GM19395 (cell line): ENCODE data around the gene CEP43.
A peak's percentile ranks its signal among the peaks of the same experiment; 100 is the strongest.

Experiments used
- ATAC-seq: cut with Tn5 transposase; IDR thresholded peaks from one replicate; pipeline ENCODE4 v1.9.1; 2021; ENCODE audit warnings: mild to moderate bottlenecking, moderate library complexity; ENCODE audit not compliant: unreplicated experiment

The CEP43 gene

DNA sequence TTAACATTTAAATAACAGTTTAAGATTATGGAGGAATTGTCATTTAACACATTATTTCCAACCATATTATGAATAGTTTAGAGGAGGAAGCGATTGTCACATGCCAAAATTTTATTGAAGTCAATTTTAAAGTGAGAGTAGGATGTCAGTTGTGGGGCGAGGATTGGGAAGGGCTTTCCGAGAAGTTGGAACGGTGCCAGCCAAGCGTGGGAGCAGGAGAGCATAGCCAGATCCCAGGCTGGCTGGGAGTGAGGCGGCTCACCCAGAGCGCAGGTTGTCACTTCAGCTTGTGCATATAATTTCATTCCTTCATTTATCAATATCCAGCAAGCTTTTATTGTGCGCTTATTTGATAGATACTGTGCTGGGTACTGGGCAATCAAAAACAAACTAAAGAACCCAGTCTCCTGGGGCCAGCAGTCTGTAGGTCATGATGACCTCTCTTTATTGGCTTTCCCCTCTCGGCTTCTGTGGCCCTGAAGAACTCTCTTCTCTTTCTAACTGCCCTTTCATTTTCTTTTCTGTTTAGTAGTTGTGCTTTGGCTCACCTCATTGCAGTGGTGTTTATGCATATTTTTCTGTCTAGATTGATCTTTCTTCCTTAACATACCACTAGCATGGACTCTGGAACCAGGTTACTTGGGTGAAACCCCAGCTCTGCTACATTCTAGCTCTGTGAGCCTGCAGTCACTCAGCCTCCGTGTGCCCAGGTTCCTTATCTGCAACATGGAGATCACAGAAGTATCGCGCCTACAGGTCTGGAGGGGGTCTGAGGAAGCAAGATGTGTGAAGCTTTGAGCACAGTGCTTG, 6.4 kb downstream of the CEP43 start:
- no peak for ATAC-seq

DNA sequence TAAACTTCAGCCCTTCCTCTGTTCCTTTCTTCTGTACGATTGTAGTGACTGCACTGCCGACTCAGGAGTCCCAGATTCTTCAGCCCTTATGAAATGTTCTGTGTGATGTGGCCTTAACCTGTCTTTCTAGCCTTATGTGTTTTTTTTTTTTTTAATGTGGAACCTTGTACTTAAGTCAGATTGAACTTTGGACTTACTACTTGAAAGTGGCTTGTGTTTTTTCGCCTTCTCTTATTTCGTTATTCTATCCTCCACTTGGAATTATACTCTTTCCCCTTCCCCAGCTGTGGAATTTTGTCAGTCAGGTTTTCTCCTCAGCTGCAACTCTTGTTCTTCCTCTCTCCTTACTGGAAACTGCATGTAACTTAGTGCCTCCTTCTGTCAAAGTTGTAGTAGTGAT, 8.8 kb downstream of the CEP43 start:
- no peak for ATAC-seq

DNA sequence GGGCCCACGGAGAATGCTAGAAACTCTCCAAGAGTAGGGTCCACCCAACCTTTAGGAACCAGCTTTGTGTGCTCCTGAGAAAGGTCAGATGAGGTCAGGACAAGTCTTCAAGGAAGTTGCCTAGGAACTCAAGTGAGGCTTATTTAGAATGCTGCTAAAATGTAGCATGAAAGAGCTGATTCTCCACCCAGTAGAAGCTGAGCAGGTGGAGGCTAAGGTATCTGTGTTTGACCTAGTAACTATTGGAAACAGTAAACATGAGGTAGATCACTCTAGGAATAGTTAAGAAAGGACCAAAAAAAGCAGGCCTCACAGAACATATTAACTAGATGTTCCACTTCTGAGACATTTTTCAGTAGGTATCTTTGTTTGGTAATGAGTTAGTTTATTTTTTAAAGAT, 13.9 kb downstream of the CEP43 start:
- ATAC-seq = no peak

DNA sequence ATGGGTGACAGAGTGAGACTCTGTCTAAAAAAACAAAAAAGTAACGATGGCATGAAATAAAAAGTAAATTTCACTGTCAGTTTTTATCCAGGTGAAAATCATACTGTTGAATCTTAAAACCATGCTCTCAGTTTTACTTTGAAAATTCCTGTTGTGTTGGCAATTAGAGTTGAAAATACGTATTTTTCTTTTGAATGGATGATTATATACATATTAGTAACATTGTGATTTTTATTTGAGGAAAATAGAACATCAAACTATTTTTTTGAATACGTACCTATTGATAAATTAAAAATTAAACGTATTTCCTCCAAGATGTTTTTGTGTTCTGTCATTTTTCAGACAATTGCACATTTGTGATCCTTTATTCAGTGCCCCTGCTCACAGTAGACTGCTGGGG, 14.7 kb downstream of the CEP43 start:
- ATAC-seq = no peak

DNA sequence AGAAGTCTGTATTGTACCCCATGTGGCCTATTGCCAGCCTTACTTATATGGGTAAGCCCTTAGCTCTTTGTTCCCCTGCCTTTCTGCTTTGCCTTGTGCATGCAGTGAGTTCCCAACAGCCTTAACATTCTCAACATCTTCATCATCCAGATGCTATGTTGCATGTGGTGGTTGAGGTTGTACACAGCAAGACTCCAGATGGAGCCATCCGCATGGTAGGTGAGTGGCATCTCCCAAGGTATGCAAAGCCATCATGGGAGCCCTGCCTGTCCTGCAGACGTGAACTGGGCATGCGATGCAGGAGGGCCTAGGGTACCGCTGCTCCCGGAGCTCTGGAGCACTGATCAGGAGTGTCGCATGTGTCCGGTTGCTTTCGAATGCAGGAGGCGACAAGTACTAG, 16.1 kb downstream of the CEP43 start:
- ATAC-seq = no peak

DNA sequence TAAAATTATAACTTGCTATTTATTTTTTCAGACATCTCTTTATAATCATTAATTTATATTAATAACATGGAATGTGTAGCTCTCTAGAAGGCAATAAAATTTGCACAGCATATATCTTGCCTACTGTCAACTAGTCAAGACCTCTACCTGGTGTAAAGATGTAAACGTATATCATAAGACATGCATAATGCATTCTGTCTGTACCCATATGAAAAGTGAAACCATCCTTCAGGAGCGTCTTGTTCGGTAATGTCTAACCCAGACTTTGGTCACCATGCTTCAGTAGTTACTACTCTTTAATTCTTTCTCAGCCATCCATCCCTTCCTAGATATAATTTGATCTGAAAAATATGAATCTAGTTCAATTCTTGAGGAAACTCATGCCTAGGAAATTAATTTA, 21.0 kb downstream of the CEP43 start:
- peak; percentile 93 for ATAC-seq

DNA sequence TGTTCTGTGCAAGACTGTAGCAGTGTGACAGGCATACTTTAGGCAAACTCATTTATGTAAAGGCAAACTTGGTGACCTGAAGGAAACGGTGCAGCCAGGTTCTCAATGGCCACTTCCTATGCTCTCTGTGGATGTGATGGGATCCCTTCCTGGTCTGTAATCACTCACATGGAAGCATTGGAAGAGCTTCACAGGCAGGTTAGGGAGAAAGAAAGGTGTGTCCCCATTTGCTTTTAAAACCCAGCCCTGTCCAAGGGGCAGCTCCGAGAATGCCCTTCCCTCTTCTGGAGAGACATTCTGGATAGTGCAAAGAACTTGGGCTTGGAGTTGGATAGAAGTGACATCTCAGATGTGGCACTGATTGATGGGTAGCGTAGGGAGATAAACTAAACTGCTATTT, 28.1 kb downstream of the CEP43 start:
- ATAC-seq = no peak

DNA sequence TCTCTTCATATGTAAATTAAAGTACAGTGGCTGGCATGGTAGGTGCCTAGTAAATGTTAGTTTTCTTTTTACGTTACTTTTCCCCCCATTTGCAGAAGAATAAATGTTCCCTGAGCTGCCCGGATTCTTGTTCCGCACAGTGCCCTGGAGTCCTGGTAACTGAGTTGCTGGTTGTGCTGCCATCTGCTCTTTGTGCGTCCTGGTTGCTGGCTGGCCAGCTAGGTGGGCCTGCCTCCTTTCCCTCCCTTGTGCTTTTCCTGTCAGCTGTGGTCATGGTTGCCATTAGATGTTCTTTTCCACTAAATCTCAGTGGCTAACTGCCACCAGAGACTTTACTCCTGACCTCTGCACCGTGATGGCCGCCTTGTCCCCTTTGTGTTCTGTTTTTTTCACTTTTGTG, 28.6 kb downstream of the CEP43 start:
- ATAC-seq = no peak

DNA sequence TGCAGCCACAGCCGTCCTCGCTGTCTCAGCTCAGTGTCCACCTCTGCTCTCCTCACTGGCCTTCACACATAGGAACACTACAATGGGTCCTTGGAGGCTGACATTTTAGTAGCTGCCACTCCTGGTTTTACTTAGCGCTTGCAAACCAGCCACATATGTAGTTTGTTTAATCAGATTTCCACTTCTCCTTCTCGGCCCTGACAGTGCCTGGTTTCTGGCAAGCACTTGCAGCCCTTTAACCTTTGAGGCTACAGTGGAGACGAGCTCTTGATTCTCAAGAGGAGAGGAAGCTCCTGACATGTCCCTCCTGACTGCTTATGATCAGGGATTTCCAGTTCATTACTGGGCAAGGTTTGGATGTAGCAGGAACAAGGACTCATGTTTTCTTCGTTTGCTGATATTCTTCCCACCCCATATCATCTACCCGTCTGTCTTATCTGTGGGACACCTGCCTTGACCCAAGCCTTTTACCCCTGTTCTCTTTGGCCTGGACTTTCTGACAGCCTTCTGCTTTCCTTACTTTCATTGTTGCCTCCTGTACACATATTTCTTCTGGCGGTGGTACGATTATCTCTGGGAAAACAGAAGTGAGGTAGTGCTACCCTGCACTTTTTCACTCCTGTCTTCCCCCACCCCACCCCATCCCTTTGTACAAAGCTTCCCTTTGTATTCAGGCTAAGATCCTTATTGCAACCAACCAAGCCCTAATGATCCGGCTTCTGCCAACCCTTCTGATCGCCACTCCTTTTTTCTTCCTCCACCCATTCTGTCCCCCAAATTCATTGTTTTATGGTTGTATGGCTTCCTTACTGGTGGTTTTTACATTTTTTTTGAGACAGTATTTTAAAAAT, 31.2 kb downstream of the CEP43 start:
- ATAC-seq = no peak

DNA sequence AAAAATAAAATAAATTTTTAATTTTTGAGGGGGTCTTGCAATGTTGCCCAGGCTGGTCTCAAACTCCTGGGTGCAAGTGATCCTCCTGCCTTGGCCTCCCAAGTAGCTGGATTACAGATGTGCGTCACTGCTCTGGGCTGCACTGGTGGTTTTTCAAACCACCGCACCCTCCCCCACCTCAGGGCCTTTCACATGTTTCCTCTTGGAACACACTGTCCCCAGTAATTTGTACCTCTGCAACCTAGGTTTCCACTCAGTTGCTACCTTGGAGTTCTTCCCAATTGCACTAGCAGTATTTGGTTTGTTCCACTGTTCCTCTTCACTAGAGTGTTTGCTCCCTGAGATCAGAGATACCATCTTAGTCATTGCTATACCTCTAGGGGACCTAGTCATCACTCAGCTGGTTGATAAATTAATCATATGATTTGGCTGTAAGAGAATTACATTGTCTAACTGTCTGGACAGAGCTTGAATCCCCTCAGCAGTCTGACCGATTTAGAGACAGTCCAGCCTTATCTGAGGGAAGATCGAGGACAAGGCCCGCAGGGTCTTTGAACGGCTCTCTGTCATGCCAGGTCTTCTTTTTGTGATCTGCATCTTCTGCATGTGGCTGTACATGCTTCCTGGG, 32.0 kb downstream of the CEP43 start:
- ATAC-seq = no peak

DNA sequence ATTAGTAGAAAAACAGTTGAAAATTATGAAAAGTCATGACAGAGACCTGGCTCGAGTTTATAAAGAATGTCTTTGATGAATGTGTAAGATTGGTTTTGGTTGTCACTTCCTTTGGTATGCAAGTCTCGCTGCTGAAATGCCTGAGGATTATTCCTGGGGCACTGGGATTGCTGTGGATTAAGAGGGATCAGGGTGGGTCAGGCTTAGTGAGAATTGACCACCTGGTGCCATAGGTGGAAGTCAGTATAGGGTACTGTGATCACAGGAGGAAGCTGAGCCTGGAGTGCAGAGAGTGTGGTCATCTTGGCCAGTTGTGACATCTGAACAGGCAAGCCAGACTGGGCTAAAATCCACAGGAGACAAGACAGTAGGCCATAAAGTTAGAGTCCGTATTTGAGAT, 34.9 kb downstream of the CEP43 start:
- ATAC-seq = no peak

DNA sequence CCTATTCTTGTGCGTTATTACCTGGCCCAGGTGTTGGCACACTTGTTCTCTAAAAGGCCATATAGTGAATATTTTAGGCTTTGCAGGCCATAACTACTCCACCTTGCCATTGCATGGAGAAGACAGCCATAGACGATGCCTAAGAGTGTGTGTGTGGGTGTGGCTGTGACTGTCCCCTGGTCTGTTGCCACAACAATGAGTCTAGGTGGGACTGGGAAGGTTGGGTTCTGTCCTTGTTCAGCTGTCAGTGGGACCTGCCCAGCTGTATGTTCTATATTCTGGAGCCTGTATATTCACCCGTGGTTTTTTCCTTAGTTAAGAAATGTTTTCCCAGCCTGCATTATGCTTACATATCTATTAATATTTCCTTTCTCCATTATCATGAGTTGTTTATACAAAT, 38.6 kb downstream of the CEP43 start:
- ATAC-seq = no peak

DNA sequence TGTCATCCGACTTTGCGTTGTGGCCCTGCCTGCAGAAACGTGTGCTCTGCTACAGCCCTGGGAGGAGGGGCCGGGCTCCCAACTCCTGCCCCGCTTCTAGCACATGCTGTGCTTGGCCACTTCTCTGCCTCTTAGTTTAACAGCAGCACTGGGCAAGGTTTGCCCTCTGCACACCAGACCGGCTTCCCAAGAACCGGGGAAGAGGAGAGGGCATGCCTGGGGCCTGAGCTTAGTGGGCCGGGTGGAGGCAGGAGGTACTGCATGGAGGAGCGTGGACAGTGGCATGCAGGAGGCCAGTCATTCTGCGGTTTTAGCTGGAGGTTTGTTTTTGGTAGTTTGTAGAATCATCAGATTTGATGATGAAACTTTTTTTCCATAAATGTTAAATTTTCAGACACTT, 45.5 kb downstream of the CEP43 start:
- no peak for ATAC-seq

DNA sequence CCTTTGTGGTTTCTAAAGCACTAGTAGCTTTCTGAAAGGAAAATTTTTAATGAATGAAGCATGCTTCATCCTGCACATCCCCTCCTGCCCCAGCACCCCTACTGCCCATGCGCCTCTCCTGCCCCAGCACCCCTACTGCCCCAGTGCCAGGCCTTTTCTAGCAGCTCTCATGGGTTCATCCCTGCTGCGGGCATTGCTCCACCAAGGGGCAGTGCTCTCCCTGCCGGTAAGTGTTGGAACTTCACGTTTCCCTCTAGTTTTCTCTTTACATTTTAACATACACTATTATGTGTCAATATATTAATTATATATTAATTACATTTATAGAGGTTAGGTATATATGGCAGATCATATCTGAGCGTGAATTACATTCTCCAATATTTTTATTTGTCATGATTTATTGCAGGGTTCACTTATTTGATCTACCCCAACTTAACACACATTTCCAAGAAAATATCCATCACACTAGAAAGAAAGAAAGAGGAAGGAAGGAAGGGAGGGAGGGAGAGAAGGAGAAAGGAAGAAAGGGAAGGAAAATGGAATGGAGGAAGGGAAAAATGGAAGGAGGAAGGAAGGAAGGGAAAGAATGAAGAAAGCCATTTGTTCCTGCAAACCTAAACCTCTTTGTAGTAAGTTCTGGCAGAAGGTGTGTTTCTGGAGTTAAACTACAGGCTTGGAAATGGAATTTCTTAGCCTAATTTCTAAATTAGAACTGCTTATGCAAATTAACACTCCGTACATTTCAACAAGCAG, 46.8 kb downstream of the CEP43 start:
- no peak for ATAC-seq

DNA sequence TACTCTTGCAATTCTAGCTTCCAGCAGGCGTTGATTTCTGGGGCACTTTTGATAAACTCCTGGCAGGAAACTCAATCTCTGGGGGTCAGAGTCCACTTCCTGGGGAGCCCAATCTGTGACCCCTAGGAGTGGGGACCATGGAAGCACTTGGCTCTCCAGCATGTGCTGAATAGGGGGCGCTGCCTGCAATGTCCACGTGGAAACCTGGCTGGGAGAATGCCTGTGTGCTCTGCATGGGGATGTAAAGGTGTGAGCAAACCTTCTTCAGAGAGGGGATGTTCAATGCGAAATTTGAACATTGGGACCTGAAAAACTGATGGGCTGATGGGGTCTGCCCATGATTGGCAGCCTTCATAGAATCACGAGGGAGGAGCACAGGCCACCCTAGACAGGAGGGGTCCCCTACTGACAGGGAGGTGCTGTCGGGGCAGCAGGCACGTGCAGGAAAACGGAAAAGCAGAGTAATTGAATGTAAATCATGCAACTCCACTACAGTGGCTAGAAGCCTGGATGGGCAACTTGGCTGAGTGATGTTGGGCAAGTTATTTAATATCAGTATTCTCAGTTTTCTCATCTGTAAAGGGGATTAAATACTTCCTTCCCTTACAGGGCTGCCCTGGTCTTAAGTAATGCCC, 47.8 kb downstream of the CEP43 start:
- ATAC-seq = peak; percentile 28

DNA sequence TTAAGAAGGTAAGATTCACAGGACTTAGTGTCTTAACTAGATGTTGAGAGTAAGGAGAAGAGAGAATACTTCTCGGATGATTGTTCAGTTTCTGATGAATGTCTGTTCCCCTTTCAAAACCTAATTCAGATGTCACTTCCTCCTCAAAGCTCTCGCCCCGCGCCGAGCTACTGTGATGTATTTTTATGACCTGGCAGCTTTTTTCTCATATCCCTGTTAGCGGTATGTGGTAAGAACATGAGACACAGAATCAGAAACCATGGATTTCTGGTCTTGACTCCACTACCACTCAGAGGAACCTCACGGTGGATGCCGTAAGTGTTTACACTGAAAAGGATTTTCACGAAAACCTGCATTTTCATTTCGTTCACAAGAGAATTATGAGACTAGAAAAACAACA, 48.4 kb downstream of the CEP43 start:
- peak; percentile 80 for ATAC-seq
